H9 (cell line): ENCODE data around the gene HEPHL1. TPM values are rescaled to one million over a fixed set of nuclear protein-coding genes. Genes with fewer than 3 reads are reported as not detected.

Experiments
- DNase-seq: peaks from one replicate; pipeline ENCODE4 v3.0.0-alpha.2; 2017
- H2AFZ ChIP-seq: one replicate; pipeline ENCODE4 v1.6.1; 2013; ENCODE audit warnings: mild to moderate bottlenecking, low read length, control low read depth, moderate library complexity
- H2AK5ac ChIP-seq: 2 replicates; pipeline ENCODE4 v1.6.1; 2013; ENCODE audit warnings: low read length, control low read depth, mixed read lengths; ENCODE audit not compliant: insufficient read length
- H2BK120ac ChIP-seq: one replicate; pipeline ENCODE4 v1.6.1; 2013; ENCODE audit warnings: low read depth, mild to moderate bottlenecking, low read length, control low read depth, inconsistent platforms; ENCODE audit not compliant: poor library complexity, severe bottlenecking
- H2BK12ac ChIP-seq: 2 replicates; pipeline ENCODE4 v1.6.1; 2013; ENCODE audit warnings: low read length, control low read depth, mixed read lengths, low read depth; ENCODE audit not compliant: insufficient read length
- H2BK15ac ChIP-seq: 2 replicates; pipeline ENCODE4 v1.6.1; 2013; ENCODE audit warnings: low read depth, low read length, control low read depth
- H2BK20ac ChIP-seq: one replicate; pipeline ENCODE4 v1.6.1; 2013; ENCODE audit warnings: low read depth, mild to moderate bottlenecking, low read length, control low read depth, inconsistent platforms; ENCODE audit not compliant: poor library complexity, severe bottlenecking
- H2BK5ac ChIP-seq: 2 replicates; pipeline ENCODE4 v1.6.1; 2013; ENCODE audit warnings: low read length, control low read depth, mixed read lengths; ENCODE audit not compliant: insufficient read length
- H3K14ac ChIP-seq: 2 replicates; pipeline ENCODE4 v1.6.1; 2013; ENCODE audit warnings: low read length, control low read depth; ENCODE audit not compliant: insufficient read depth
- H3K18ac ChIP-seq: 2 replicates; pipeline ENCODE4 v1.6.1; 2013; ENCODE audit warnings: low read depth, mild to moderate bottlenecking, mixed read lengths, low read length, control low read depth; ENCODE audit not compliant: insufficient read length
- H3K23ac ChIP-seq: 2 replicates; pipeline ENCODE4 v1.6.1; 2013; ENCODE audit warnings: low read length, control low read depth, mixed read lengths, low read depth; ENCODE audit not compliant: insufficient read length
- H3K23me2 ChIP-seq: 2 replicates; pipeline ENCODE4 v1.6.1; 2013; ENCODE audit warnings: low read depth, mild to moderate bottlenecking, mixed read lengths, low read length, control low read depth; ENCODE audit not compliant: insufficient read length, poor library complexity, severe bottlenecking
- H3K27ac ChIP-seq: 2 replicates; pipeline ENCODE4 v1.5.1; 2013; ENCODE audit warnings: low read length, control low read depth, mixed read lengths, low read depth; ENCODE audit not compliant: insufficient read length
- H3K27me3 ChIP-seq: 2 replicates; pipeline ENCODE4 v1.6.1; 2013; ENCODE audit warnings: low read length, control low read depth, inconsistent platforms; ENCODE audit not compliant: insufficient read depth
- H3K4ac ChIP-seq: 2 replicates; pipeline ENCODE4 v1.6.1; 2013; ENCODE audit warnings: low read depth, mild to moderate bottlenecking, control low read depth, inconsistent platforms, low read length, moderate library complexity
- H3K4me1 ChIP-seq: 2 replicates; pipeline ENCODE4 v1.6.1; 2013; ENCODE audit warnings: low read length, control low read depth, inconsistent platforms; ENCODE audit not compliant: insufficient read depth
- H3K4me2 ChIP-seq: 2 replicates; pipeline ENCODE4 v1.6.1; 2013; ENCODE audit warnings: low read length, control low read depth, mixed read lengths; ENCODE audit not compliant: insufficient read length, insufficient read depth
- H3K56ac ChIP-seq: 2 replicates; pipeline ENCODE4 v1.6.1; 2013; ENCODE audit warnings: low read depth, mild to moderate bottlenecking, mixed read lengths, low read length, control low read depth; ENCODE audit not compliant: insufficient read length
- H3K79me1 ChIP-seq: 2 replicates; pipeline ENCODE4 v1.6.1; 2013; ENCODE audit warnings: low read depth, mild to moderate bottlenecking, moderate library complexity, low read length, control low read depth, inconsistent platforms; ENCODE audit not compliant: insufficient read depth, poor library complexity, severe bottlenecking
- H3K79me2 ChIP-seq: 2 replicates; pipeline ENCODE4 v1.6.1; 2013; ENCODE audit warnings: low read length, control low read depth, inconsistent platforms; ENCODE audit not compliant: insufficient read depth
- H3K9ac ChIP-seq: 2 replicates; pipeline ENCODE4 v1.6.1; 2013; ENCODE audit warnings: low read length, control low read depth, mixed read lengths; ENCODE audit not compliant: insufficient read length; ENCODE audit errors: extremely low read depth
- H3K9me3 ChIP-seq: one replicate; pipeline ENCODE4 v1.6.1; 2013; ENCODE audit warnings: low read depth, low read length, inconsistent platforms; ENCODE audit not compliant: control insufficient read depth
- H3T11ph ChIP-seq: one replicate; pipeline ENCODE4 v1.6.1; 2013; ENCODE audit warnings: mild to moderate bottlenecking, low read length, control low read depth, inconsistent platforms
- H4K20me1 ChIP-seq: one replicate; pipeline ENCODE4 v1.6.1; 2013; ENCODE audit not compliant: control insufficient read depth, insufficient read length, insufficient read depth
- H4K5ac ChIP-seq: 2 replicates; pipeline ENCODE4 v1.6.1; 2013; ENCODE audit warnings: low read depth, mild to moderate bottlenecking, mixed read lengths, low read length, control low read depth; ENCODE audit not compliant: insufficient read length
- H4K8ac ChIP-seq: replicated peaks from 2 replicates; pipeline ENCODE4 v1.6.1; 2013; ENCODE audit warnings: low read length, control low read depth, mixed read lengths, low read depth; ENCODE audit not compliant: insufficient read length
- H4K91ac ChIP-seq: 2 replicates; pipeline ENCODE4 v1.6.1; 2013; ENCODE audit warnings: low read depth, mild to moderate bottlenecking, moderate library complexity, mixed read lengths, low read length, control low read depth; ENCODE audit not compliant: insufficient read length
- H3K27ac Mint-ChIP-seq, 3 experiments: 2 replicates in 2 of 3; 3 replicates in 1 of 3; pipeline ENCODE4 v1.8.0; 2020 to 2021; ENCODE audit warnings: mixed read lengths in 3 of 3, mild to moderate bottlenecking in 1 of 3, moderate library complexity in 1 of 3
- H3K27me3 Mint-ChIP-seq: 2 replicates; pipeline ENCODE4 v1.8.0; 2021; ENCODE audit warnings: low read depth, mild to moderate bottlenecking, moderate library complexity, mixed read lengths
- H3K36me3 Mint-ChIP-seq, 3 experiments: 2 replicates in 2 of 3; 3 replicates in 1 of 3; pipeline ENCODE4 v1.8.0; 2020 to 2021; ENCODE audit warnings: low read depth in 3 of 3, mixed read lengths in 3 of 3; ENCODE audit not compliant: insufficient read depth in 1 of 3
- H3K4me1 Mint-ChIP-seq, 2 experiments: 2 replicates each; pipeline ENCODE4 v1.8.0; 2020; ENCODE audit warnings: mixed read lengths in 2 of 2
- H3K4me3 Mint-ChIP-seq, 2 experiments: 2 replicates in 1 of 2; 3 replicates in 1 of 2; pipeline ENCODE4 v1.8.0; 2020 to 2021; ENCODE audit warnings: mild to moderate bottlenecking in 2 of 2, mixed read lengths in 2 of 2, moderate library complexity in 1 of 2
- H3K9me3 Mint-ChIP-seq, 2 experiments: 2 replicates in 1 of 2; 3 replicates in 1 of 2; pipeline ENCODE4 v1.8.0; 2020; ENCODE audit warnings: mild to moderate bottlenecking in 2 of 2, mixed read lengths in 2 of 2, moderate library complexity in 1 of 2
- CTCF ChIP-seq: fragments of 200-600 bp; sonication (generic); conservative IDR thresholded peaks from 3 replicates; pipeline ENCODE4 v1.8.0; 2021; ENCODE audit warnings: antibody characterized with exemption, mild to moderate bottlenecking
- WGBS: extraction: QIAGEN DNeasy Blood & Tissue Kit; methylation state at CpG from one replicate; pipeline ENCODE4 v1.1.7; 2013; ENCODE audit warnings: missing lambda C conversion rate, low lambda C conversion rate, mixed read lengths; ENCODE audit not compliant: insufficient read length; ENCODE audit errors: extremely low coverage; 5-methylcytosine and 5-hydroxymethylcytosine counted together
- total RNA-seq: library from RNA; stranded (reverse); gene quantifications from 2 replicates; pipeline ENCODE4 v1.2.1, GENCODE V29; 2021

HEPHL1 gene
- total RNA-seq, 1 experiment from 2014 or later = not detected

GRCh38 chr11:94133752-94134151, 112.6 kb downstream of the HEPHL1 start:
- H3K4me2 ChIP-seq = no peak overlapping the region
- Mint-ChIP-seq H3K4me1 (peaks cover 45 to 47% of the 10 kb centered on the region in 2 experiments), H3K4me3 (peak overlapping the region; percentile 4 to 15; a peak in 3 of 5 replicates), H3K27me3 (no peaks in the 10 kb centered on the region), H3K27ac (peak overlapping the region in 2 of 3 experiments; percentile 6 to 14; a peak in 1 of 7 replicates), H3K36me3 (peaks cover 6 to 14% (median 12%) of the 10 kb centered on the region in 3 experiments; a peak in 6 of 7 replicates), H3K9me3 (no peaks in the 10 kb centered on the region; a peak in 1 of 5 replicates)
- peaks cover 4% of the 10 kb centered on the region for H3K79me1 ChIP-seq
- no peak overlapping the region for H2BK120ac ChIP-seq
- no peak overlapping the region for H2BK12ac ChIP-seq
- no peak overlapping the region for H3K56ac ChIP-seq
- no peak overlapping the region for H4K5ac ChIP-seq
- H2BK20ac ChIP-seq = no peak overlapping the region
- no peak overlapping the region for H2BK5ac ChIP-seq
- H3K9me3 ChIP-seq = no peaks in the 10 kb centered on the region
- H2AK5ac ChIP-seq = no peak overlapping the region
- no peaks in the 10 kb centered on the region for H3K27me3 ChIP-seq
- H4K20me1 ChIP-seq = no peaks in the 10 kb centered on the region
- no peak overlapping the region for H3T11ph ChIP-seq
- no peak overlapping the region for H3K27ac ChIP-seq
- WGBS = no CpG with 5 or more reads among the region's 4 CpGs
- DNase-seq = no peak
- peaks cover 69% of the 10 kb centered on the region for H3K79me2 ChIP-seq
- H3K23me2 ChIP-seq = peaks cover 14% of the 10 kb centered on the region
- H3K4ac ChIP-seq = no peak overlapping the region
- TF ChIP-seq CTCF = no peak
- no peak overlapping the region for H3K23ac ChIP-seq
- no peak overlapping the region for H2AFZ ChIP-seq
- no peak overlapping the region for H2BK15ac ChIP-seq
- H4K8ac ChIP-seq = no peak overlapping the region
- no peak overlapping the region for H4K91ac ChIP-seq
- H3K18ac ChIP-seq = no peak overlapping the region
- no peak overlapping the region for H3K14ac ChIP-seq
- no peak overlapping the region for H3K9ac ChIP-seq
- H3K4me1 ChIP-seq = peaks cover 12% of the 10 kb centered on the region; the same call in 1 of the 2 replicates
